Measurements from ENCODE around the gene SEMA5B.

SEMA5B gene

GRCh38 chr3:122936335-122936734 is 91.2 kb downstream of the SEMA5B start:
- Histone ChIP-seq H3K9me3 (replicated peaks in 1 of 2; ENCODE audit: control insufficient read depth in 2 of 2, insufficient read depth in 1 of 2, low read depth in 1 of 2, low read length in 2 of 2) (no peaks in the 10 kb centered on the region), H2BK5ac (ENCODE audit: low read length) (no peak overlapping the region), H3K14ac (ENCODE audit: low read length) (no peak overlapping the region), H3K4ac (ENCODE audit: low read length) (no peak overlapping the region), H2AFZ (ENCODE audit: low read length) (no peak overlapping the region), H2BK12ac (ENCODE audit: low read length) (no peak overlapping the region), H4K8ac (ENCODE audit: low read depth, low read length) (no peak overlapping the region), H2AK5ac (ENCODE audit: low read depth, low read length) (no peak overlapping the region), H3K9ac (ENCODE audit: low read depth, low read length, poor library complexity) (no peak overlapping the region), H3K36me3 (replicated peaks in 1 of 2; ENCODE audit: control insufficient read depth in 2 of 2, insufficient read depth in 2 of 2, low read length in 2 of 2) (peaks cover 0 to 98% of the 10 kb centered on the region in 2 donors), H3K27me3 (ENCODE audit: control insufficient read depth in 3 of 3, insufficient read depth in 3 of 3, low read depth in 1 of 3, low read length in 3 of 3) (no peaks in the 10 kb centered on the region), H3K27ac (replicated peaks; ENCODE audit: low read length) (no peak overlapping the region), H4K91ac (ENCODE audit: low read depth, low read length, poor library complexity) (no peak overlapping the region), H3K4me1 (ENCODE audit: control insufficient read depth in 2 of 2, insufficient read depth in 1 of 2, low read depth in 1 of 2, low read length in 2 of 2) (peaks cover 0 to 2% of the 10 kb centered on the region in 2 donors), H3K4me3 (ENCODE audit: low read length in 2 of 2) (no peak overlapping the region), H3K79me1 (ENCODE audit: low read depth, low read length) (peaks cover 2% of the 10 kb centered on the region), H3K4me2 (ENCODE audit: insufficient read depth, low read length, poor library complexity, severe bottlenecking) (no peak overlapping the region), H2BK15ac (ENCODE audit: low read length) (no peak overlapping the region), H2BK120ac (ENCODE audit: low read depth, low read length) (no peak overlapping the region), H3K18ac (ENCODE audit: low read length) (no peak overlapping the region), H3K23ac (ENCODE audit: low read depth, low read length, poor library complexity) (no peak overlapping the region)
- no peak for DNase-seq (ENCODE audit: low spot score)
- no CpG with 5 or more reads among the region's 9 CpGs for WGBS, 2 donors (ENCODE audit: extremely low coverage in 2 of 2, insufficient read length in 2 of 2, insufficient replicate concordance in 1 of 2)

DNA sequence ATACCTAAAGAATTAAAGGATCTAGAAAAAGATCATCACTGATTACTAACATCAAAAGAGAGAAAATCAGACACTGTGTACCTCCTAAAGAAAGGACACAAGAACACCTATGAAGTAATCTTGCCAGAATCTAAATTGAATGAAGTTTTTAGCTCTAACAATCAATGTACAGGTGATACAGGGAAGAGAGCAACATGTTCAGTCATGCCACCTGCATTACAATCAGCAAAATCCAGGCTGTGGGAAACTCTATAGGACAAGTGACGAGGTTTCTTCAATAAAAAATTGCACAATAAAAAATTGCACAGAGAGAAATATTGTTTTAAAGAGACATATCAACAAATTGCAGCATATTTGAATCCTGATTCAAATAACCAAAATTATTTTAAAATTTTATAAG is 93.3 kb downstream of the SEMA5B start:
- Histone ChIP-seq H3K9me3 (replicated peaks in 1 of 2; ENCODE audit: control insufficient read depth in 2 of 2, insufficient read depth in 1 of 2, low read depth in 1 of 2, low read length in 2 of 2) (no peaks in the 10 kb centered on the region), H2BK5ac (ENCODE audit: low read length) (no peak overlapping the region), H2BK15ac (ENCODE audit: low read length) (no peak overlapping the region), H4K8ac (ENCODE audit: low read depth, low read length) (no peak overlapping the region), H3K27me3 (ENCODE audit: control insufficient read depth in 3 of 3, insufficient read depth in 3 of 3, low read depth in 1 of 3, low read length in 3 of 3) (no peaks in the 10 kb centered on the region), H3K14ac (ENCODE audit: low read length) (no peak overlapping the region), H2BK120ac (ENCODE audit: low read depth, low read length) (no peak overlapping the region), H3K4me3 (ENCODE audit: low read length in 2 of 2) (no peak overlapping the region), H3K4me2 (ENCODE audit: insufficient read depth, low read length, poor library complexity, severe bottlenecking) (no peak overlapping the region), H3K4me1 (ENCODE audit: control insufficient read depth in 2 of 2, insufficient read depth in 1 of 2, low read depth in 1 of 2, low read length in 2 of 2) (peaks cover 0 to 2% of the 10 kb centered on the region in 2 donors), H3K9ac (ENCODE audit: low read depth, low read length, poor library complexity) (no peak overlapping the region), H3K23ac (ENCODE audit: low read depth, low read length, poor library complexity) (no peak overlapping the region), H3K27ac (replicated peaks; ENCODE audit: low read length) (no peak overlapping the region), H3K79me1 (ENCODE audit: low read depth, low read length) (no peaks in the 10 kb centered on the region), H3K4ac (ENCODE audit: low read length) (no peak overlapping the region), H3K18ac (ENCODE audit: low read length) (no peak overlapping the region), H4K91ac (ENCODE audit: low read depth, low read length, poor library complexity) (no peak overlapping the region), H2AK5ac (ENCODE audit: low read depth, low read length) (no peak overlapping the region), H2BK12ac (ENCODE audit: low read length) (no peak overlapping the region), H3K36me3 (replicated peaks in 1 of 2; ENCODE audit: control insufficient read depth in 2 of 2, insufficient read depth in 2 of 2, low read length in 2 of 2) (peaks cover 0 to 98% of the 10 kb centered on the region in 2 donors), H2AFZ (ENCODE audit: low read length) (no peak overlapping the region)
- DNase-seq (ENCODE audit: low spot score), result no peak
- WGBS, 2 donors (ENCODE audit: extremely low coverage in 2 of 2, insufficient read length in 2 of 2, insufficient replicate concordance in 1 of 2), result no CpG with 5 or more reads among the region's 1 CpG

GRCh38 chr3:122932251-122932967 is 95.2 kb downstream of the SEMA5B start:
- Histone ChIP-seq H3K4ac (ENCODE audit: low read length) (no peak overlapping the region), H4K8ac (ENCODE audit: low read depth, low read length) (no peak overlapping the region), H3K4me1 (ENCODE audit: control insufficient read depth in 2 of 2, insufficient read depth in 1 of 2, low read depth in 1 of 2, low read length in 2 of 2) (peaks cover 0 to 2% of the 10 kb centered on the region in 2 donors), H2BK120ac (ENCODE audit: low read depth, low read length) (no peak overlapping the region), H3K79me1 (ENCODE audit: low read depth, low read length) (no peaks in the 10 kb centered on the region), H3K9ac (ENCODE audit: low read depth, low read length, poor library complexity) (no peak overlapping the region), H2BK5ac (ENCODE audit: low read length) (no peak overlapping the region), H2AFZ (ENCODE audit: low read length) (no peak overlapping the region), H2BK12ac (ENCODE audit: low read length) (no peak overlapping the region), H3K9me3 (replicated peaks in 1 of 2; ENCODE audit: control insufficient read depth in 2 of 2, insufficient read depth in 1 of 2, low read depth in 1 of 2, low read length in 2 of 2) (no peaks in the 10 kb centered on the region), H4K91ac (ENCODE audit: low read depth, low read length, poor library complexity) (no peak overlapping the region), H3K23ac (ENCODE audit: low read depth, low read length, poor library complexity) (no peak overlapping the region), H3K27me3 (ENCODE audit: control insufficient read depth in 3 of 3, insufficient read depth in 3 of 3, low read depth in 1 of 3, low read length in 3 of 3) (no peaks in the 10 kb centered on the region), H2BK15ac (ENCODE audit: low read length) (no peak overlapping the region), H2AK5ac (ENCODE audit: low read depth, low read length) (no peak overlapping the region), H3K36me3 (replicated peaks in 1 of 2; ENCODE audit: control insufficient read depth in 2 of 2, insufficient read depth in 2 of 2, low read length in 2 of 2) (peaks cover 0 to 98% of the 10 kb centered on the region in 2 donors), H3K4me2 (ENCODE audit: insufficient read depth, low read length, poor library complexity, severe bottlenecking) (no peak overlapping the region), H3K14ac (ENCODE audit: low read length) (no peak overlapping the region), H3K4me3 (ENCODE audit: low read length in 2 of 2) (no peak overlapping the region), H3K18ac (ENCODE audit: low read length) (no peak overlapping the region), H3K27ac (replicated peaks; ENCODE audit: low read length) (no peak overlapping the region)
- no peak for DNase-seq (ENCODE audit: low spot score)
- WGBS, 2 donors (ENCODE audit: extremely low coverage in 2 of 2, insufficient read length in 2 of 2, insufficient replicate concordance in 1 of 2), result no CpG with 5 or more reads among the region's 5 CpGs

GRCh38 chr3:122931636-122932035 is 95.9 kb downstream of the SEMA5B start:
- no peak overlapping the region for H3K27ac ChIP-seq (replicated peaks; ENCODE audit: low read length)
- H3K9me3 ChIP-seq (replicated peaks in 1 of 2; ENCODE audit: control insufficient read depth in 2 of 2, insufficient read depth in 1 of 2, low read depth in 1 of 2, low read length in 2 of 2), result no peaks in the 10 kb centered on the region
- no peak overlapping the region for H3K4ac ChIP-seq (ENCODE audit: low read length)
- no peak overlapping the region for H3K23ac ChIP-seq (ENCODE audit: low read depth, low read length, poor library complexity)
- no peaks in the 10 kb centered on the region for H3K27me3 ChIP-seq (ENCODE audit: control insufficient read depth in 3 of 3, insufficient read depth in 3 of 3, low read depth in 1 of 3, low read length in 3 of 3)
- H2BK12ac ChIP-seq (ENCODE audit: low read length), result no peak overlapping the region
- H2AFZ ChIP-seq (ENCODE audit: low read length), result no peak overlapping the region
- no peak overlapping the region for H2BK15ac ChIP-seq (ENCODE audit: low read length)
- no peak overlapping the region for H3K14ac ChIP-seq (ENCODE audit: low read length)
- H2AK5ac ChIP-seq (ENCODE audit: low read depth, low read length), result no peak overlapping the region
- H3K36me3 ChIP-seq (replicated peaks in 1 of 2; ENCODE audit: control insufficient read depth in 2 of 2, insufficient read depth in 2 of 2, low read length in 2 of 2), result peaks cover 0 to 98% of the 10 kb centered on the region in 2 donors
- peaks cover 0 to 2% of the 10 kb centered on the region in 2 donors for H3K4me1 ChIP-seq (ENCODE audit: control insufficient read depth in 2 of 2, insufficient read depth in 1 of 2, low read depth in 1 of 2, low read length in 2 of 2)
- no peak overlapping the region for H3K4me3 ChIP-seq (ENCODE audit: low read length in 2 of 2)
- no peak overlapping the region for H2BK120ac ChIP-seq (ENCODE audit: low read depth, low read length)
- no peak overlapping the region for H3K9ac ChIP-seq (ENCODE audit: low read depth, low read length, poor library complexity)
- no CpG with 5 or more reads among the region's 4 CpGs for WGBS, 2 donors (ENCODE audit: extremely low coverage in 2 of 2, insufficient read length in 2 of 2, insufficient replicate concordance in 1 of 2)
- H4K8ac ChIP-seq (ENCODE audit: low read depth, low read length), result no peak overlapping the region
- H3K79me1 ChIP-seq (ENCODE audit: low read depth, low read length), result no peaks in the 10 kb centered on the region
- H3K18ac ChIP-seq (ENCODE audit: low read length), result no peak overlapping the region
- DNase-seq (ENCODE audit: low spot score), result no peak
- no peak overlapping the region for H2BK5ac ChIP-seq (ENCODE audit: low read length)
- H4K91ac ChIP-seq (ENCODE audit: low read depth, low read length, poor library complexity), result no peak overlapping the region
- H3K4me2 ChIP-seq (ENCODE audit: insufficient read depth, low read length, poor library complexity, severe bottlenecking), result no peak overlapping the region

All from neuronal stem cell (in vitro differentiated cells).